Effector memory CD8-positive, alpha-beta T cell (primary cell): Measurements from ENCODE around the gene SLC38A10.
A peak's percentile ranks its signal among the peaks of the same experiment; 100 is the strongest.

Experiments
- ATAC-seq: fragments of 150-1000 bp; cut with Tn5 transposase; replicated peaks from 2 replicates; pipeline ENCODE4 v1.10.0; 2021; ENCODE audit warnings: mild to moderate bottlenecking, moderate library complexity
- DNase-seq, 3 experiments: peaks; one replicate each; pipeline ENCODE4 v3.0.0; 2021
- H3K27ac Mint-ChIP-seq, 2 donors: one replicate each; pipeline ENCODE4 v1.8.0; 2022; ENCODE audit warnings: mild to moderate bottlenecking in 2 of 2, mixed read lengths in 2 of 2, moderate library complexity in 2 of 2
- H3K27me3 Mint-ChIP-seq, 2 donors: one replicate each; pipeline ENCODE4 v1.8.0; 2022; ENCODE audit warnings: mixed read lengths in 2 of 2
- H3K36me3 Mint-ChIP-seq: one replicate; pipeline ENCODE4 v1.8.0; 2022; ENCODE audit warnings: mild to moderate bottlenecking, moderate library complexity, mixed read lengths; ENCODE audit not compliant: insufficient read depth
- H3K4me1 Mint-ChIP-seq, 2 donors: one replicate each; pipeline ENCODE4 v1.8.0; 2022; ENCODE audit warnings: low read depth in 2 of 2, mixed read lengths in 2 of 2
- H3K4me3 Mint-ChIP-seq, 2 donors: one replicate each; pipeline ENCODE4 v1.8.0; 2022; ENCODE audit warnings: mild to moderate bottlenecking in 2 of 2, mixed read lengths in 2 of 2, moderate library complexity in 2 of 2
- H3K9me3 Mint-ChIP-seq, 2 donors: one replicate each; pipeline ENCODE4 v1.8.0; 2022; ENCODE audit warnings: mixed read lengths in 2 of 2

The SLC38A10 gene

GRCh38 chr17:81291662-81292061 is 3.4 kb downstream of the SLC38A10 start:
- peak; percentile 58 for ATAC-seq
- Mint-ChIP-seq H3K4me3 (peak overlapping the region in 1 of 2 donors; percentile 69), H3K9me3 (no peaks in the 10 kb centered on the region), H3K27ac (peak overlapping the region; percentile 31 to 70), H3K4me1 (peaks cover 27 to 49% of the 10 kb centered on the region in 2 donors), H3K27me3 (no peaks in the 10 kb centered on the region), H3K36me3 (peaks cover 45% of the 10 kb centered on the region)
- DNase-seq: peak; percentile 58 to 73 (median 65)

GRCh38 chr17:81290230-81290629 is 4.9 kb downstream of the SLC38A10 start:
- Mint-ChIP-seq H3K27ac (peak overlapping the region in 1 of 2 donors; percentile 46), H3K4me1 (peaks cover 27 to 55% of the 10 kb centered on the region in 2 donors), H3K27me3 (no peaks in the 10 kb centered on the region), H3K36me3 (peaks cover 39% of the 10 kb centered on the region), H3K4me3 (peak overlapping the region in 1 of 2 donors; percentile 47), H3K9me3 (no peaks in the 10 kb centered on the region)
- DNase-seq (no peak), ATAC-seq (no peak)

- ATAC-seq: no peak
These were observed 5.5 kb downstream of the SLC38A10 start for GRCh38 chr17:81289627-81290026.

GRCh38 chr17:81288715-81289114 is 6.4 kb downstream of the SLC38A10 start:
- Mint-ChIP-seq H3K36me3 (peaks cover 42% of the 10 kb centered on the region), H3K27me3 (no peaks in the 10 kb centered on the region), H3K9me3 (no peaks in the 10 kb centered on the region), H3K4me3 (peak overlapping the region in 1 of 2 donors; percentile 91), H3K27ac (peak overlapping the region; percentile 22 to 94), H3K4me1 (peaks cover 26 to 57% of the 10 kb centered on the region in 2 donors)
- ATAC-seq: no peak
- DNase-seq: no peak

More at GRCh38 chr17:81289627-81290026, 5.5 kb downstream of the SLC38A10 start:
- peaks cover 30 to 60% of the 10 kb centered on the region in 2 donors for H3K4me1 Mint-ChIP-seq
- DNase-seq: no peak
- H3K27me3 Mint-ChIP-seq: no peaks in the 10 kb centered on the region
- peaks cover 41% of the 10 kb centered on the region for H3K36me3 Mint-ChIP-seq
- no peaks in the 10 kb centered on the region for H3K9me3 Mint-ChIP-seq
- peak overlapping the region in 1 of 2 donors; percentile 46 for H3K27ac Mint-ChIP-seq
- H3K4me3 Mint-ChIP-seq: peak overlapping the region in 1 of 2 donors; percentile 47

GRCh38 chr17:81287741-81288430 is 7.2 kb downstream of the SLC38A10 start:
- DNase-seq: peak in 1 of 3 experiments; percentile 25
- ATAC-seq: peak; percentile 34
- H3K9me3 Mint-ChIP-seq: no peaks in the 10 kb centered on the region
- peaks cover 42% of the 10 kb centered on the region for H3K36me3 Mint-ChIP-seq
- no peaks in the 10 kb centered on the region for H3K27me3 Mint-ChIP-seq
- peak overlapping the region; percentile 20 to 91 for H3K4me3 Mint-ChIP-seq
- peaks cover 25 to 55% of the 10 kb centered on the region in 2 donors for H3K4me1 Mint-ChIP-seq
- peak overlapping the region; percentile 93 to 94 for H3K27ac Mint-ChIP-seq

- H3K27ac Mint-ChIP-seq: peak overlapping the region; percentile 93 to 94
- H3K4me1 Mint-ChIP-seq: peaks cover 25 to 55% of the 10 kb centered on the region in 2 donors
- H3K36me3 Mint-ChIP-seq: peaks cover 42% of the 10 kb centered on the region
- H3K4me3 Mint-ChIP-seq: peak overlapping the region; percentile 20 to 91
- H3K27me3 Mint-ChIP-seq: no peaks in the 10 kb centered on the region
- DNase-seq (peak in 2 of 3 experiments; percentile 26 to 39), ATAC-seq (peak; percentile 58)
- no peaks in the 10 kb centered on the region for H3K9me3 Mint-ChIP-seq
These were observed 8.0 kb downstream of the SLC38A10 start for GRCh38 chr17:81287152-81287551.

GRCh38 chr17:81286491-81287145 is 8.5 kb downstream of the SLC38A10 start:
- ATAC-seq (no peak), DNase-seq (no peak)
- H3K27ac Mint-ChIP-seq: peak overlapping the region; percentile 93 to 94
- peaks cover 44% of the 10 kb centered on the region for H3K36me3 Mint-ChIP-seq
- H3K27me3 Mint-ChIP-seq: no peaks in the 10 kb centered on the region
- H3K4me3 Mint-ChIP-seq: peak overlapping the region; percentile 91 to 92
- no peaks in the 10 kb centered on the region for H3K9me3 Mint-ChIP-seq
- H3K4me1 Mint-ChIP-seq: peaks cover 22 to 53% of the 10 kb centered on the region in 2 donors

GRCh38 chr17:81285894-81286293 is 9.2 kb downstream of the SLC38A10 start:
- H3K9me3 Mint-ChIP-seq: no peaks in the 10 kb centered on the region
- peaks cover 17 to 47% of the 10 kb centered on the region in 2 donors for H3K4me1 Mint-ChIP-seq
- H3K36me3 Mint-ChIP-seq: peaks cover 44% of the 10 kb centered on the region
- H3K27ac Mint-ChIP-seq: peak overlapping the region; percentile 93 to 94
- H3K27me3 Mint-ChIP-seq: no peaks in the 10 kb centered on the region
- DNase-seq: no peak
- H3K4me3 Mint-ChIP-seq: peak overlapping the region; percentile 91 to 92
- no peak for ATAC-seq

- peak; percentile 31 to 46 (median 41) for DNase-seq
- peaks cover 45% of the 10 kb centered on the region for H3K36me3 Mint-ChIP-seq
- H3K9me3 Mint-ChIP-seq: no peaks in the 10 kb centered on the region
- peak overlapping the region; percentile 91 to 92 for H3K4me3 Mint-ChIP-seq
- peak; percentile 70 for ATAC-seq
- peaks cover 19 to 48% of the 10 kb centered on the region in 2 donors for H3K4me1 Mint-ChIP-seq
- peak overlapping the region; percentile 93 to 94 for H3K27ac Mint-ChIP-seq
- H3K27me3 Mint-ChIP-seq: no peaks in the 10 kb centered on the region
These were observed 9.8 kb downstream of the SLC38A10 start for GRCh38 chr17:81285179-81285878.

GRCh38 chr17:81282876-81283275 is 12.2 kb downstream of the SLC38A10 start:
- Mint-ChIP-seq H3K27me3 (no peaks in the 10 kb centered on the region), H3K9me3 (no peaks in the 10 kb centered on the region), H3K4me3 (no peak overlapping the region), H3K36me3 (peaks cover 57% of the 10 kb centered on the region), H3K27ac (no peak overlapping the region), H3K4me1 (peaks cover 20 to 38% of the 10 kb centered on the region in 2 donors)
- no peak for DNase-seq
- ATAC-seq: no peak

GRCh38 chr17:81282141-81282540 is 13.0 kb downstream of the SLC38A10 start:
- Mint-ChIP-seq H3K27me3 (no peaks in the 10 kb centered on the region), H3K36me3 (peaks cover 51% of the 10 kb centered on the region), H3K9me3 (no peaks in the 10 kb centered on the region), H3K4me1 (peaks cover 20 to 33% of the 10 kb centered on the region in 2 donors), H3K27ac (peak overlapping the region in 1 of 2 donors; percentile 23), H3K4me3 (no peak overlapping the region)
- DNase-seq (no peak), ATAC-seq (no peak)

- no peak overlapping the region for H3K4me3 Mint-ChIP-seq
- ATAC-seq (no peak), DNase-seq (no peak)
- H3K4me1 Mint-ChIP-seq: peaks cover 15 to 20% of the 10 kb centered on the region in 2 donors
- no peaks in the 10 kb centered on the region for H3K9me3 Mint-ChIP-seq
- no peaks in the 10 kb centered on the region for H3K27me3 Mint-ChIP-seq
- H3K36me3 Mint-ChIP-seq: peaks cover 59% of the 10 kb centered on the region
- H3K27ac Mint-ChIP-seq: peak overlapping the region in 1 of 2 donors; percentile 31
These were observed 14.5 kb downstream of the SLC38A10 start for GRCh38 chr17:81280571-81280970.
